Measurements from ENCODE around the gene BPIFB3.
"Not testable (repeated sequence)": the region's sequence is repeated elsewhere in the genome, so short reads cannot be mapped to it uniquely, and the experiment has no call there.

The BPIFB3 gene

DNA sequence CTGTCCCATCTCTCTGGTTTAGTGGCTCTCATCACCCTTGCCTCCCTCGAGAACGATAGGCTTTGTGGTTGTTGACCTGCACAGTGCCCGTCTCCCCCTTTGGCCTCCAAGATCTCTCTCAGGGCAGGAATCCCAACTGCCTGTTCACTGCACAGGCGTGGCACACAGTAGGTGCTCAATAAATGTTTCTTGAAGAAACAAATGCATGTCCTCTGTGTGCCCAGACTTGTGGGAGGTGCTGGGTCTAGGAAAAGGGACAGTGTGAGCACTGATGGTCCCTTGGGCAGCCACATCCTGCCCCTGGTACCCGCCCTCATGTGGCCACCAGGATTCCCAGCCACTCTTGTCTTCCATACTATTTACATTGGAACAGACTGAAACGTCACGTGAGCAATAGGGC is 24.8 kb upstream of the BPIFB3 start:
- DNase-seq (ENCODE audit: low read depth): no peak

- no peak for DNase-seq (ENCODE audit: low read depth)
These were observed 23.6 kb upstream of the BPIFB3 start for GRCh38 chr20:33030076-33030475.

DNA sequence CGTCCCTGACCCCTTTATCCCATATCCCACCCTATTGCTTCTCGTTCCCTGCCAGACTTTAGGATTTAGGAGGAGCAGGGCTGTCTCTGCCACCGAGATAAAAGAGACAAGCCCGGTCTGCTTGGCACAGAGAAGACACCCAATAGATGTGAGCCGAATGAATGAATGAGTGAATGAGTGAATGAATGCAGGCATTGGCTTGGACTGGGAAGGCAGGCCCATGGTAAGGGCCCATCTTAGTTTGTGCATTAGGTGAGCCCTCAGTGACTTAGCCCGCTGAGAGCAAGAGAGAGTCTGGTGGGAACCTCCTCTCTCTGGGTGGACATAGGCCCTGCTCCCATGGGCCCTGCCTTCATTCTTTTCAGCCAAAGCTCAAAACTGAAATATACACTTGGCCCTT is 23.1 kb upstream of the BPIFB3 start:
- DNase-seq (ENCODE audit: low read depth): no peak

GRCh38 chr20:33031531-33031930 is 22.2 kb upstream of the BPIFB3 start, which contains the start of gene BPIFB6:
Gene BPIFB6, plus strand, starts transcription at chr20:33031648. Its CDS starts 0 bp downstream, at chr20:33031648.
- DNase-seq (ENCODE audit: low read depth): no peak

DNA sequence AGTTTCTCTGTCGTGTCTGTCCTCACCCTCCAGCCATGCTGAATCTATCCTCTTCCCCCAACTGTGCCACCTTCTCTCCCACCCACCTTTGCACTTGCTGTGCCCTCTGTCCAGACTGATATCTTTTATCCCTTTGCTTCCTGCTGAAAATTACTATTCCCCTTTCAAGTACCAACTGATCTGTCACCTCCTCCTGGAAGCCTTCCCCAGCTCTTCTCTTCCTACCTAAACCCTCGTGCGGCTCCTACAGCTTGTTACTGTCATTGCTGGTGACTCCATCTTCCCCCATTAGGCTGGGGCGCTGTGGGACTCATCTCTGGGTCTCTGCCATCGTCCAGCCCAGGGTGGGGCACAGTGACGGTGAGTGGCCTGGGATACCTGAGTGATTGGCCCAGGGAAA is 21.1 kb upstream of the BPIFB3 start:
- DNase-seq (ENCODE audit: low read depth): no peak

GRCh38 chr20:33033381-33033780 is 20.3 kb upstream of the BPIFB3 start:
- no peak for DNase-seq (ENCODE audit: low read depth)

DNA sequence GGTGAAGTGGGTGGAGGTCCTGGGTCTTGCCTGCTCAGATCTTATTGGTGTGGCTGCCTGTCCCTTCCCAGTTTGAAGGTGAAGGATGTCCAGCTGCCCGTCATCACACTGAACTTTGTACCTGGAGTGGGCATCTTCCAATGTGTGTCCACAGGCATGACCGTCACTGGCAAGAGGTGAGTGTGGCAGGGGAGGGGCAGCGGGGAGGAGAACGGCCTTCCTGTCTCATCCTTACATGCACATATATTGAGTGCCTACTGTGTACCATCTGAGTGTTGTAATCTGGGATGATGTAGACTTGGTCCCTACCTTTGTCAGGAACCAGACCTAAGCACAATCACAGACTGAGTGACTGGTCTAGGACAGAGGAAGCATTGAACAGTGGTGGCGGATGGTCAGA is 19.6 kb upstream of the BPIFB3 start:
- DNase-seq (ENCODE audit: low read depth): no peak

DNA sequence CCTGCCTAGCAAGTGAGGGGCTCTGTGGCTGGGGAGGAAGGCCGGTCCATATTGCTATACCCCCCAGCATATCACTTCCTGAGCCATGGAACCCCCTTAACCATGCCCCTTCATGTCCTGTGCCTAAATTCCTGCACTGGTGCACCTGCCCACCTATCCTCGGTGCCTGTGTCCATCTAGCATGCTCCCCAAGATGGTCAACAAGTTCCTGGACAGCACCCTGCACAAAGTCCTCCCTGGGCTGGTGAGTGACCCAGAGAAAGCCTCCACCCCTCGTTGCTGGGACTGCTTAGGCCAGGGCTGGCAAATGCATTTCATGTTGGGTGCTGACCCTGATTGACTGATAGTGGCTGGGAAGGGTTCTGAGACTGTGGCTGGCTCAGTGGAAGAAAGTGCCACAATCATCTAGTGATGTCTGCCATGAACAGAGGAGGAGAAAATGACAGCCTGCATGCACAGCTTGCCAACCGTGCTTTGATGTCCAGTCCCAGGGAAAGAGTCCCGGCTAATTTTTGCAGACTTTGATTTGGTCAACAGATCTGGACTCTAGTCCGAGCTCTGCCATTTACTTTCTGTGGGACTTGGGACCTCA is 18.7 kb upstream of the BPIFB3 start:
- no peak for DNase-seq (ENCODE audit: low read depth)

DNA sequence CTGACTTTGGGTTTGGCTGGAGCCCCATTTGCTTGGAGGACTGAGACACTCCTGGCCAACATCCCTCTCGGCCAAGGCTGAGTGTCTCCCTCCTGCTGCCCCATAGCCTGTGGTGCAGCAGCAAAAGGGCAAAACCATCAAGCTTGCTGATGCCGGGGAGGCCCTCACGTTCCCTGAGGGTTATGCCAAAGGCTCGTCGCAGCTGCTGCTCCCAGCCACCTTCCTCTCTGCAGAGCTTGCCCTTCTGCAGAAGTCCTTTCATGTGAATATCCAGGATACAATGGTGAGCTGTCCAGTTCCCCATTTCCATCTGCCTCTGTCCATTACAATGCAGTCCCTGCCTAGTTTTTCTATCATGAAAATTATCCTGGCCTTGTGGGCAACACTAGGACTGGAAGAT is 16.2 kb upstream of the BPIFB3 start:
- no peak for DNase-seq (ENCODE audit: low read depth)

- DNase-seq (ENCODE audit: low read depth): no peak
These were observed 15.5 kb upstream of the BPIFB3 start for GRCh38 chr20:33038243-33038642.

- no peak for DNase-seq (ENCODE audit: low read depth)
These were observed 11.3 kb upstream of the BPIFB3 start for GRCh38 chr20:33042430-33042829.

DNA sequence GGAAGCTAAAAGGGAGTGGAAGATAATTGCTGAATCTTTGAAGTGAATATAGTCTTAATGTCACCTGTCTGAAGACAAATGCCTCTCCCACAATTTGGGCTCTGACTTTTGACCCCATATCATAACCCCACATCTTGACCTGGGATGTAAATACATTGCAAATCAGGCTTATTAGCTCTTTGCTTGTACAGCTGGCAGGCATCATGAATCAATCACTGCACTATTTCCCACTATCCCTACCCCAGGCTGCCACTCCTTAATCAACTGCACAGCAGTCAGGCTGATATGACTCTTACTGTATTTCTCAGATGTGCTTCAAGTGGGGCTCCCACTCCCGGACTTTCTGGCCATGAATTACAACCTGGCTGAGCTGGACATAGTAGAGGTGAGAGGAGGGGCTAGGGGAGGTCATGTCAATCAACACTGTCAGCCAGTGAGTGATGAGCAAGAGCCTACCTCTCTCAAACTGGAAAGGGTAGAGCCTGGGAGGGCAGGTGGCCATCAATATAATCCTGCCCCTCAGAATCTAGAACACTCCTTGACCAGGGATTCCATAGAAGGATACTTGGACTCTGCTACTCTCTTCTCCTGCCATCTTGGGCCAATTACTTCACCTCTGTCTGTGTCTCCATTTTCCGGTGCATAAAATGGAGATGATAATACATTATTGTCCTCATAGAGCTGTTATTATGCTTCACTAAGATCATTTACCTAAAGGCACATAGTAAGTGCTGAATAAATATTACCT is 10.5 kb upstream of the BPIFB3 start:
- no peak for DNase-seq (ENCODE audit: low read depth)

DNA sequence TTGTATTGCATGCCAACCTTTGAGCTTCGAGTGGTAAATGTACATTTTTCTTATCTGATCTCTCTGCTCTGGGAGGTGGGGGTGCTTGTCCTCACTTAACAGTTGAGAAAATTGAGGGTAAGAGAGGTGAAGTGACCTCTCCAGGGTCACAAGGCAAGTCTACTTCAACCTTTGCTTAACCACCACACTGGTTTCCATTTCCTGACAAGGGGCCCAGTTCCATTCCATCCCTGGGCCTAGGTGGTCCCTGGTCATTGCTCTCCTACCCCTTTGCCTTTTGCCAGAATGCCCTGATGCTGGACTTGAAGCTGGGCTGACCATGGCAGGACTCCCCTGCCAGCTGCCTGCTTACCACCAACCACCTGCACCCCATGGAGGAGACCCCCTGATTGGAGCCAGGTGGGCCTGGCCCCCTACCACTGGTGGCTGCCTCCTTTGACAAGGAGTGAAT is 9.9 kb upstream of the BPIFB3 start:
- DNase-seq (ENCODE audit: low read depth): no peak

- DNase-seq (ENCODE audit: low read depth): not testable (repeated sequence)
These were observed 8.5 kb upstream of the BPIFB3 start for GRCh38 chr20:33045129-33045721.

DNA sequence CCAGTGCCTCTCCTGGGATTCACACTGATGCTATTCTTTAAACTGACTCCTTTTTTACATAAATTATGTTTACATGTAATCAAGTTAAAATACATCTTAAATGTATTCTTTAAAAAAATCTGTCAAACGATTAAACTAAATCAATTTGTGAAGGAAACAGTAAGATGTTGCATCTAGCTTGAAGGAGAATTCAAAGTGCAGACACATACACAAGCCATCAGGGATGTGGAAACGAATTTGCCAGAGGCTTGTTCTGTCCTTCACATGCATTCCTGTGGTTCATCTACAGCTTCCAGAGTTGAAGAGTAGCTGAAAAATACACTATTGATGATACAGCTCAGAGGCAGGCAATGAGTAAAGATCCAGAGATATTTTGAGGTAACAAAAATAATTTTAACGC is 7.3 kb upstream of the BPIFB3 start:
- DNase-seq (ENCODE audit: low read depth): no peak

DNA sequence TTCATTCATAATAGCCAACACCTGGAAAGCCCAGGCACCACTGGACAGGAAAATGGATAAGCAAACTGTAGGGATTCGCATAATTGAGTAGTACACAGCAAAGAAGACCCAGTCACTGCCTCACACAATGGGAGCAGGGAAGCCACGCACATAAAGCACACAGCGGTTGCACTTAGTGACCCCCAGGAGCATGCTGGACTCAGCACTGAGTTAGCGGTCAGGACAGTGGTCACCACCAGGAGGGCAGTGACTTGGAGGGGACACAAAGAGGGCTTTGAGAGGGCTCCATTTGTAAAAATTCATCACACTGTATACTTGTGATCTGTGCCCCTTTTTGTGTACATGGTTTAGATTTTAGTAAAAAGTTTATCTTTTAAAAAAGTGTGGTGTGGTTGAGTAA is 2.4 kb upstream of the BPIFB3 start:
- no peak for DNase-seq (ENCODE audit: low read depth)

- no peak for DNase-seq (ENCODE audit: low read depth)
These were observed 678 bp downstream of the BPIFB3 start for GRCh38 chr20:33054381-33054780.

DNA sequence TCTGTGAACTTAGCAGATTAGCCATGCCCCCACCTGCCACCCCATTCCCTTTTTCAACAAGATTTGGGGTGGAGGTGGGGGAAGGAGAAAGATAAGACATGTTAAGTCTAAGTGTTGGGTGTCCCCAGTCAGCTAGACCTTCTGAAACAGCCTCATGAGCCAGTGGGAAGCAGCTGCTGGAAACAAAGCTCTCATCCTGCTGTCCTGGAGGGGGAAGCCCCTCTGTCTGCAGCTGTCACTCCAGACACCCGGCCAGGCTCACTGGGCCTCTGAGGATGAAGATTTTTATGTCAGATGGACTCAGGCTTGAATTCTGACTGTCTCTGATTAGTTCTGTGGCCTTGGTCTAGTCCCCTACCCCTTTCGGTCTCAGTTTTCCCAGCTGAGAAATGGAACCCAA is 1.1 kb downstream of the BPIFB3 start:
- no peak for DNase-seq (ENCODE audit: low read depth)

GRCh38 chr20:33059136-33059535 is 5.4 kb downstream of the BPIFB3 start:
- DNase-seq (ENCODE audit: low read depth): no peak

- DNase-seq (ENCODE audit: low read depth): no peak
These were observed 6.2 kb downstream of the BPIFB3 start for GRCh38 chr20:33059741-33060390.

GRCh38 chr20:33061658-33062028 is 7.9 kb downstream of the BPIFB3 start:
- DNase-seq (ENCODE audit: low read depth): no peak

DNA sequence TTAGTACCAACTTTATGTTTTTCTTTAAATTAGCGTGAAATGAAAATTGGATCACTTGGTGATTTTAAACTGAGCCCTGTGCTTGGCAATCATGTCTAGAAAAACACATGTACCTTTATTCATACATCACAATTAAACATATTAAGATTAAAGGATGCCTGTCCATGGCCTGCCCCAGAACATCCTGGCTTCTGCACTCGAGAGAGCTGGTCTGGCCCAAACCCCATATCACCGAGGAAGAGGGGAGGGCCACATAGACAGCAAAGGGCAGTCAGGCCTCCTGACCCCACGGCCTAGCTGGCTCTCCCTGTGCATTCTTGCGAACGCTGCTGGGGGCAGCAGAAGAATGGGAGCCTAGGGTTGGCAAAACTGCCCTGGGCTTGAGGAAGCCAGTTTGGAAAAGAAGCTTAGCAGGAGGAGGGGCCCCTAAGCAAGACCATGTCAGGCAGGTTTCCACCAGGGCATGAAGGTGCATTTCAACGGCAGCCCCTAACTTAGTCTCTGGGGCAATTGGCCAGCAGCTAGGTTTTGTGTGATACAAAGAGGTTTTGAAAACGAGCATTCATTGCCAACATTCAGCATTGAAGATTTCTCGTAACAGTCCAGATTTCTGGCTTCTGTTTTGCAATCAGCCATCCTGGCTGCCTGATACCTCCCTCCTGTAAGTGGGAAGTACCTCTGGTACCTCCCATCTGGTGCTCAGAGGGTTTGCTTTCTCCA is 8.6 kb downstream of the BPIFB3 start:
- no peak for DNase-seq (ENCODE audit: low read depth)

DNA sequence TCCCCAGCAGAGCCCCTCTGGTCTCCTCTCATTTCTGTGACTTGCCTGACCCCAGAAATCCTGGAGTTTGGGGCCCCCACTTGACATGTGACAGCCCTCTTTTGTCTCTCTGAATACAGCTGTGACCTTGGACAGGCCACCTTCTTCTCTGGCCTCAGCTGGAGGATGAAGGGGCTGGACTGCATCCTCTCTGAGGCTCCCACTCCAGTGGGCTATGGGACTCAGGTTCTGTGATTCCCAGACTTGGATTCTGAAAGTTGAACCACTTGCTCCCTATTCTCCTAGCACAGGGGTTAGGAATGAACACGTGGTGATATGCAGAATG is 9.1 kb downstream of the BPIFB3 start:
- DNase-seq (ENCODE audit: low read depth): no peak
